ENCODE measurements around the gene AP2S1. TPM values are rescaled to one million over a fixed set of nuclear protein-coding genes. Genes with fewer than 3 reads are reported as not detected.

The AP2S1 gene
- polyA plus RNA-seq, 1 donor (not counting 4 experiments of a cell fraction or from before 2014, with no cell fraction given), result 183 TPM

- no peak for FAIRE-seq
- Histone ChIP-seq H2AFZ (ENCODE audit: control insufficient read depth, low read length) (no peak overlapping the region), H3K9me3 (ENCODE audit: control insufficient read depth, low read depth, low read length) (no peaks in the 10 kb centered on the region), H3K4me3 (ENCODE audit: control insufficient read depth in 2 of 3, extremely low read depth in 1 of 3, insufficient read depth in 2 of 3, low read depth in 1 of 3, low read length in 3 of 3) (no peak overlapping the region), H3K79me2 (ENCODE audit: control insufficient read depth, insufficient read depth, low read length) (peaks cover 57% of the 10 kb centered on the region), H3K4me2 (ENCODE audit: control insufficient read depth, extremely low read depth, insufficient read depth, low read depth, low read length) (no peak overlapping the region), H3K4me1 (ENCODE audit: control insufficient read depth, extremely low read depth, insufficient read depth, low read length) (peaks cover 10% of the 10 kb centered on the region), H3K9ac (ENCODE audit: control insufficient read depth, extremely low read depth, insufficient read depth, low read length) (no peak overlapping the region), H3K9me1 (ENCODE audit: control insufficient read depth, extremely low read depth, insufficient read depth, low read length) (no peaks in the 10 kb centered on the region), H3K27me3 (ENCODE audit: control insufficient read depth, extremely low read depth, insufficient read depth, low read length) (no peaks in the 10 kb centered on the region), H4K20me1 (ENCODE audit: control insufficient read depth, extremely low read depth, insufficient read depth, low read length) (no peaks in the 10 kb centered on the region), H3K27ac (ENCODE audit: control insufficient read depth, insufficient read depth, low read length) (no peak overlapping the region), H3K36me3 (ENCODE audit: control insufficient read depth in 2 of 2, extremely low read depth in 1 of 2, insufficient read depth in 2 of 2, low read length in 2 of 2) (no peaks in the 10 kb centered on the region)
- dilution Hi-C loops (cut with MboI; ENCODE audit: extremely low pct_ligation_motif_present, low sequenced_read_pairs), result no loop called here
- no peak for TF ChIP-seq EZH2 (IDR thresholded peaks at IDR 0.05; ENCODE audit: low read length)
- TF ChIP-seq CTCF (optimal IDR thresholded peaks at IDR 0.05 in 1 of 3, IDR thresholded peaks at IDR 0.05 in 1 of 3, conservative IDR thresholded peaks at IDR 0.05 in 1 of 3; ENCODE audit: extremely low read depth in 1 of 3, insufficient read depth in 2 of 3, low read length in 3 of 3), result no peak
- DNase-seq (ENCODE audit: low read depth, low spot score), result no peak
These were observed 30.4 kb upstream of the AP2S1 start for GRCh38 chr19:46881092-46881491.

- H3K9me1 ChIP-seq (ENCODE audit: control insufficient read depth, extremely low read depth, insufficient read depth, low read length), result no peaks in the 10 kb centered on the region
- no peak overlapping the region for H3K27ac ChIP-seq (ENCODE audit: control insufficient read depth, insufficient read depth, low read length)
- no peak for DNase-seq (ENCODE audit: low read depth, low spot score)
- H2AFZ ChIP-seq (ENCODE audit: control insufficient read depth, low read length), result no peak overlapping the region
- H4K20me1 ChIP-seq (ENCODE audit: control insufficient read depth, extremely low read depth, insufficient read depth, low read length), result no peaks in the 10 kb centered on the region
- TF ChIP-seq CTCF (optimal IDR thresholded peaks at IDR 0.05 in 1 of 3, IDR thresholded peaks at IDR 0.05 in 1 of 3, conservative IDR thresholded peaks at IDR 0.05 in 1 of 3; ENCODE audit: extremely low read depth in 1 of 3, insufficient read depth in 2 of 3, low read length in 3 of 3), result no peak
- no peak for TF ChIP-seq EZH2 (IDR thresholded peaks at IDR 0.05; ENCODE audit: low read length)
- FAIRE-seq, result no peak
- H3K27me3 ChIP-seq (ENCODE audit: control insufficient read depth, extremely low read depth, insufficient read depth, low read length), result no peaks in the 10 kb centered on the region
- H3K4me1 ChIP-seq (ENCODE audit: control insufficient read depth, extremely low read depth, insufficient read depth, low read length), result peaks cover 15% of the 10 kb centered on the region
- H3K79me2 ChIP-seq (ENCODE audit: control insufficient read depth, insufficient read depth, low read length), result peaks cover 57% of the 10 kb centered on the region
- H3K9me3 ChIP-seq (ENCODE audit: control insufficient read depth, low read depth, low read length), result no peaks in the 10 kb centered on the region
- no peak overlapping the region for H3K4me3 ChIP-seq (ENCODE audit: control insufficient read depth in 2 of 3, extremely low read depth in 1 of 3, insufficient read depth in 2 of 3, low read depth in 1 of 3, low read length in 3 of 3)
- dilution Hi-C loops (cut with MboI; ENCODE audit: extremely low pct_ligation_motif_present, low sequenced_read_pairs), result no loop called here
- no peak overlapping the region for H3K9ac ChIP-seq (ENCODE audit: control insufficient read depth, extremely low read depth, insufficient read depth, low read length)
- no peaks in the 10 kb centered on the region for H3K36me3 ChIP-seq (ENCODE audit: control insufficient read depth in 2 of 2, extremely low read depth in 1 of 2, insufficient read depth in 2 of 2, low read length in 2 of 2)
- H3K4me2 ChIP-seq (ENCODE audit: control insufficient read depth, extremely low read depth, insufficient read depth, low read depth, low read length), result no peak overlapping the region
These were observed 29.8 kb upstream of the AP2S1 start for GRCh38 chr19:46880431-46880830.

All from keratinocyte (primary cell).